Activated naive CD8-positive, alpha-beta T cell treated with anti-CD3 and anti-CD28 coated beads, Interleukin-2, amount 10 ng/mL, durations not matched to agents 7 days and 5 days (primary cell): ENCODE measurements around the gene FBLIM1. TPM values are rescaled to one million over a fixed set of nuclear protein-coding genes. Genes with fewer than 3 reads are reported as not detected.

Experiments
- ATAC-seq: fragments of 150-1000 bp; cut with Tn5 transposase; one replicate; pipeline ENCODE4 v1.10.0; 2021; ENCODE audit warnings: low read depth, moderate library complexity
- POLR2A ChIA-PET: fragments of 350-600 bp; sonication (Branson Sonifier 250); formaldehyde crosslinking; loops from one replicate; lab custom pipeline; 2021; ENCODE audit warnings: antibody characterized with exemption; lab: Charles Lee
- DNase-seq: peaks from one replicate; pipeline ENCODE4 v3.0.0; 2021
- H3K27ac Mint-ChIP-seq: one replicate; pipeline ENCODE4 v1.8.0; 2022; ENCODE audit warnings: mild to moderate bottlenecking, mixed read lengths
- H3K27me3 Mint-ChIP-seq: one replicate; pipeline ENCODE4 v1.8.0; 2022; ENCODE audit warnings: mild to moderate bottlenecking, moderate library complexity, mixed read lengths
- H3K36me3 Mint-ChIP-seq: one replicate; pipeline ENCODE4 v1.8.0; 2021; ENCODE audit warnings: mild to moderate bottlenecking, mixed read lengths
- H3K4me1 Mint-ChIP-seq: one replicate; pipeline ENCODE4 v1.8.0; 2021; ENCODE audit warnings: mixed read lengths
- H3K4me3 Mint-ChIP-seq: one replicate; pipeline ENCODE4 v1.8.0; 2022; ENCODE audit warnings: mild to moderate bottlenecking, moderate library complexity, mixed read lengths
- H3K9me3 Mint-ChIP-seq: one replicate; pipeline ENCODE4 v1.8.0; 2021; ENCODE audit warnings: mixed read lengths
- total RNA-seq, 2 experiments: library from RNA; stranded (reverse); gene quantifications; one replicate each; pipeline ENCODE4 v1.2.3, GENCODE V29; 2021

FBLIM1 gene
- total RNA-seq, 2 experiments from 2014 or later = 0.26 TPM; not detected in 1

DNA sequence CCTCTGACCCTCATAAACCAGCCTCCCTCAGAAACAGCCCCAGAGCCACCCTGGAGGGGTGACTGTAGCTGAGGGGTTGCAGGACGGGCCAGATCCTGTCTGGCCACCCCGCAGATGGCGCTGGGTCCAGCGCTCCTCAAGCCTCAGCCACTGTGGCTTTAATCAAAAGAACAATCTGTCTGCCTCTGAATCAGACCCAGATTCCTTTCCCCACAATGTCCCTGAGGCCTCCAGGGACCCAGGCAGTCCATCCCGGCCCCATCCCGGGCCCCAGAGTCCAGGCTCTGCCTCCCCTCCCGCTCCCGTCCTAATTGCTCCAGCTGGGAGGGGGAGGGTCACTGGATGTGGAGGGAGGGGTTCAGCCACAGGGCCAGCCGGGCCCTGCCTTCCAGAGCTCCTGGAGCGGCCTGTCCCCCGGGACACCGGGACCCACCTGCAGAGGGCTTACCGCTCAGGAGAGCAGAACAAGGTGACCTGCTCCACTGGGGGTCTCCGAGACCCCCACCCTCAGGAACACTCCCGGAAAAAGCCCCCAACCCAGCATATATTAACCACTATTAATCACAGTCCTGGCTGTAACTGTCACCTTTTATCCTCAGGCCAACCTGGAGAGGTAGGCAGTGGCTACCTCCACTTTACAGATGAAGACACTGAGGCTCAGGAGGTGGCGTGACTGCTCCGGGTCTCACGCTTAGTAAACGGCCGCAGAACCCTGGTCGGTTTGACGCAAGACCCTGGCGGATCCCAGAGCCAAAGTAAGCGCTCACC is 836 bp upstream of the FBLIM1 start:
- H3K36me3 Mint-ChIP-seq = no peaks in the 10 kb centered on the region
- no peak overlapping the region for H3K27ac Mint-ChIP-seq
- peaks cover 61% of the 10 kb centered on the region for H3K27me3 Mint-ChIP-seq
- H3K4me3 Mint-ChIP-seq = peak overlapping the region; percentile 47
- POLR2A ChIA-PET = no interaction called here
- H3K4me1 Mint-ChIP-seq = peaks cover 7% of the 10 kb centered on the region
- no peaks in the 10 kb centered on the region for H3K9me3 Mint-ChIP-seq
- no peak for DNase-seq
- ATAC-seq = no peak

- Mint-ChIP-seq H3K4me1 (peaks cover 7% of the 10 kb centered on the region), H3K36me3 (no peaks in the 10 kb centered on the region), H3K4me3 (no peak overlapping the region), H3K9me3 (no peaks in the 10 kb centered on the region), H3K27me3 (peaks cover 60% of the 10 kb centered on the region), H3K27ac (no peak overlapping the region)
- DNase-seq = peak; percentile 47
- peak; percentile 21 for ATAC-seq
- POLR2A ChIA-PET = no interaction called here
These were observed 512 bp downstream of the FBLIM1 start for GRCh38 chr1:15758953-15759661.

- peaks cover 7% of the 10 kb centered on the region for H3K4me1 Mint-ChIP-seq
- peaks cover 53% of the 10 kb centered on the region for H3K27me3 Mint-ChIP-seq
- no peak for ATAC-seq
- no peak for DNase-seq
- H3K4me3 Mint-ChIP-seq = no peak overlapping the region
- H3K27ac Mint-ChIP-seq = no peak overlapping the region
- POLR2A ChIA-PET = interaction anchor here (0.7 kb wide), 1 partner anchor 51 kb away, joined by 3 read pairs; no protein-coding TSS in a partner anchor
- no peaks in the 10 kb centered on the region for H3K36me3 Mint-ChIP-seq
- H3K9me3 Mint-ChIP-seq = no peaks in the 10 kb centered on the region
These were observed 2.1 kb downstream of the FBLIM1 start for GRCh38 chr1:15760520-15761211.

DNA sequence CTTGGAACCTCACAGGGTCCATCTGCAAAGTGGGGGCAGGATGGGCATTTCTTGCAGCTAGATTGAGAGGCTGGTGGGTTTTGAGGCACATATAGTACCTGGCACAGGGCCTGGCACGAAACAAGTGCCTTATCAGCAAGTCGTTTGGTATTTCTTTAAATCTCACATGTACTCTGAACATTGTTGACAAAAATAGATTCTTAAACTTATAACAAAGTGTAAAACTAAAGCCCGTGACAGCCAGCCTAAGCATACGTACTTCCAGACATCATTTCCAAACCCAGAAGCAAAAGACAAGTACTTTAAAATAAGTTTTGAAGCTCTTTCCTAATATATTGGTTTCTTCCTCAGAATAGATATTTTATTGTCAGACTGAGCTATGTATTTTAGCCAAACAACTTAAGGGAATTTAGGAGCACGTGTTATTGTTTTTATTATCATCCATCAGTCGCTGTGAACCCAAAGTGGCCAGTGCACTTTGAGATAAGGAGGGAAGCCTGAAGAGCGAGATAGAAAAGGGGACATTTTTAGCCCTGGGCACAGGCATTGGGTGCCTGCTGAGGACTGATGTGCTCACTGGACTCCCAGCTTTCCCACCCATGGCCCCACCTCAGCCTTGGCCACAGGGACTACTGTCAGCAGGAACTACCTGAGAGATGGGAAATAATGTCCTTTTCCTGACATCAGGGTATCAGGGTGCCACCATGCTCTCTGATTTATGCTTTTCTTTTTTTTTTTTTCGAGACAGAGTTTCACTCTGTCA is 3.0 kb downstream of the FBLIM1 start:
- POLR2A ChIA-PET = no interaction called here
- no peak overlapping the region for H3K27ac Mint-ChIP-seq
- no peaks in the 10 kb centered on the region for H3K36me3 Mint-ChIP-seq
- peaks cover 2% of the 10 kb centered on the region for H3K4me1 Mint-ChIP-seq
- no peak overlapping the region for H3K4me3 Mint-ChIP-seq
- no peaks in the 10 kb centered on the region for H3K9me3 Mint-ChIP-seq
- H3K27me3 Mint-ChIP-seq = peaks cover 47% of the 10 kb centered on the region
- no peak for DNase-seq
- ATAC-seq = no peak

DNA sequence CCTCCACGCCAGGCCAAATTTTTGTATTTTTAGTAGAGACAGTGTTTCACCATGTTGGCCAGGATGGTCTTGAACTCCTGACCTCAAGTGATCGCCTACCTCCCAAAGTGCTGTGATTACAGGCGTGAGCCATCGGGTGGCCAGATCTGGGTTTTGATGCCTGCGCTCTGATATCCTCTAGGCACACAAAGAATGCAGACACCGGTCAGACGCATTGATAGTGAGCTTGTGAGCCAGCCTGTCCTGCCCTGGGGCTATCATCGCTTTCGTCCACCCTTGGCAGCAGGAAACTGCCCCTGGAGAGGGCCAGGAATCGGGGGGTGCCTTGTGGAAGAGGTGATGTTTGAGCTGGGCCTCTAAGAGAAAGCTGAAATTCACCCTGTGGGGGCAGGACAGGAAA is 4.0 kb downstream of the FBLIM1 start:
- no peak overlapping the region for H3K27ac Mint-ChIP-seq
- ATAC-seq = no peak

DNA sequence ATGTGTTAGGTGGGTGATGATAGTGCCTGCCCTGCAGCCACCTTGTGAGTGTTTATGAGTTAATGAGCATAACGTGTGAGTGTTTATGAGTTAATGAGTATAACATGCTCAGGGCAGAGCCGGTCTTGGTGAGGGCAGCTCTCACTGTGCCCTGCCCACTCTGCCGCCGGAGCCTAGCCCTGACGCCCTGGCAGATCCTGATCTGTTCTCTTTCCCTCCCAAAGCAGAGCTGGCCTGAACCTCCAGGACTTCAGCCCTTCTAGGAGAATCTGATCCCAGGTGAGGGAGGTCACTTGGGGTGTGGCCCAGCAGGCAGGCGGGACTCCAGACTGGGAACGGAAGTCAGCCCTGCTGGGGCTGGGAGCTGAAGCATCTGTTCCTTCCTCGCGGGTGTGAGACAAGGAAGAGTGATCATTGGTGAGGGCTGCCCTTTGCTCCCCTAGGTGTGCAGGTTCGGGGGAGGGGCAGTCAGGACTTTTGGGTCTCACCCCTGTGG is 5.7 kb downstream of the FBLIM1 start:
- Mint-ChIP-seq H3K4me3 (no peak overlapping the region), H3K27me3 (peaks cover 32% of the 10 kb centered on the region), H3K4me1 (no peaks in the 10 kb centered on the region), H3K9me3 (no peaks in the 10 kb centered on the region), H3K27ac (no peak overlapping the region), H3K36me3 (no peaks in the 10 kb centered on the region)
- POLR2A ChIA-PET = no interaction called here
- no peak for DNase-seq
- no peak for ATAC-seq

More for the DNA sequence above, 4.0 kb downstream of the FBLIM1 start:
- H3K4me1 Mint-ChIP-seq = peaks cover 2% of the 10 kb centered on the region
- POLR2A ChIA-PET = no interaction called here
- H3K27me3 Mint-ChIP-seq = peaks cover 38% of the 10 kb centered on the region
- no peaks in the 10 kb centered on the region for H3K9me3 Mint-ChIP-seq
- H3K4me3 Mint-ChIP-seq = no peak overlapping the region
- DNase-seq = no peak
- H3K36me3 Mint-ChIP-seq = no peaks in the 10 kb centered on the region

DNA sequence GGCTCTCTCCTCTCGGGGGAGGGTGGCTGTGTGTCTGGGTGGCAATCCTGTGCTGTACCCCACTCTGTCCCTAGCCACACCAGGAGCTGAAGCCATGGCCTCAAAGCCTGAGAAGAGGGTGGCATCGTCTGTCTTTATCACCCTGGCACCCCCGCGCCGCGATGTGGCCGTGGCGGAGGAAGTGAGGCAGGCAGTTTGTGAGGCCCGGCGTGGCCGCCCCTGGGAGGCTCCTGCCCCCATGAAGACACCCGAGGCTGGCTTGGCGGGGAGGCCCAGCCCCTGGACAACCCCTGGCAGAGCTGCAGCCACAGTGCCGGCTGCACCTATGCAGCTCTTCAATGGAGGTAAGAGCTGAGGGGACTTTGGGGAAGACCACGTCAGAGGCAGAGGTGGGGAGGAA is 6.3 kb downstream of the FBLIM1 start:
- DNase-seq = no peak
- Mint-ChIP-seq H3K36me3 (no peaks in the 10 kb centered on the region), H3K4me3 (no peak overlapping the region), H3K27ac (no peak overlapping the region), H3K4me1 (no peaks in the 10 kb centered on the region), H3K9me3 (no peaks in the 10 kb centered on the region), H3K27me3 (peaks cover 26% of the 10 kb centered on the region)
- POLR2A ChIA-PET = no interaction called here
- no peak for ATAC-seq

DNA sequence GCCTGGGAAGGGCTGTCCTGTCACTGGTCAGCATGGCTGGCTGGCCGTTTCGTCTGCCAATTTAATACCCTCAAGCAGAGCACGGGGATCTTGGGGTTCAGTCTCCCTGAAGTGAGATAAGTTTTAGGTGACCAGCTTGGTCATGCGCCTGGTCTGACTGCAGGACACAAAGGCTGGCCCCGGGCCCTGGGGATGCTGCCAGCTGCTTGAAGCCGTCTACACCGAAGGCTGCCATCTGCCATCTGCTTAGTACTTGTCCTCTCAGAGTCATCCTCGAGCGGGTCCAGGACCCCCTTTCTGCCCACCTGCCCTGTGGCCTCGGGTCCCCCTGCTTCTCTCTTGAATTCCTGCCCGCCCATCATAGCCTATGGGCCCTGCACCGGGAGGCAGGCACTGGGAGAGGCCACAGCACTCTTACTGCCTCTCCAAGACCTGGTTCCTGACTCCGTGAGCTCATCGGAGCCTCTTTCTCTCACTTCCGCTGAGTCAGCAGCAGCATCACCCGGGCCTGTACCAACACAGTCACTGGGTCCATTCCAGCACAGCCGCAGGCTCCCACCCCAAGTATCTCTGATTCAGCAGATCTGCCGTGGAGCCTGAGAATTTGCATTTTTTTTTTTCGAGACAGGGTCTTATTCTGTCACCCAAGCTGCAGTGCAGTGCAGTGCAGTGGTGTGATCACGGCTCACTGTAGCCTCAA is 7.0 kb downstream of the FBLIM1 start:
- ATAC-seq (no peak), DNase-seq (no peak)
- Mint-ChIP-seq H3K27ac (no peak overlapping the region), H3K4me1 (no peaks in the 10 kb centered on the region), H3K4me3 (no peak overlapping the region), H3K27me3 (peaks cover 19% of the 10 kb centered on the region), H3K9me3 (no peaks in the 10 kb centered on the region), H3K36me3 (no peaks in the 10 kb centered on the region)
- POLR2A ChIA-PET = no interaction called here

DNA sequence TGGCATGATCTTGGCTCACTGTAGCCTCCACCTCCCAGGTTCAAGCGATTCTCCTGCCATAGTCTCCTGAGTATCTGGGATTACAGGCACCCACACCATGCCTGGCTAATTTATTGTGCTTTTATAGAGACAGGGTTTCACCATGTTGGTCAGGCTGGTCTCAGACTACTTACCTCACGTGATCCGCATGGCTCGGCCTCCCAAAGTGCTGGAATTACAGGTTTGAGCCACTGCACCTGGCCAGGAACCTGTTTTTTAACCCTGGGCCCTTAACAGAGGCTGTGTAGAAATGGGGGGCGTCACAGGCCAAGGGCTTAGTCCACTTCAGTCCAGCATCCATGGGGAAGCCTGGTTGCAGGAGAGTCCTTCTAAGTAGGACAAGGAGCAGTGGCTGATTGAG is 9.3 kb downstream of the FBLIM1 start:
- POLR2A ChIA-PET = no interaction called here
- no peak overlapping the region for H3K27ac Mint-ChIP-seq
- no peak for ATAC-seq

DNA sequence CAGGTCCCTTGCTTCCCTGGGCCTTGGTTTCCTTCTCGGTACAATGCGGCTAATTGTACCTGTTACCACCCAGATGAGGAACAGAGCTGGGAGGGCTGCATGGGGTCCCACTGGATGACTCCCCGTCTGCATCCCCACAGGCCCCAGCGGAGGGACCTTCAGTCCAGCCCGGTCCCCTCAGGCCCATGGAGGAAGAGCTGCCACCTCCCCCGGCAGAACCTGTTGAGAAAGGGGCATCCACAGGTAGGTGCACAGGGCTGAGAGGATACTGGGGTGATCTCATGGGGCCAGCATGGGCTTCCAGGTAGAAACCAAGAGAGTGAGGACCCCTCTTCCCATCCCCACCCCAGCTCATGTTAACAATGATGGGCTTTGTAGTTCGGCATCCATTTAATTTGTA is 9.8 kb downstream of the FBLIM1 start:
- no peaks in the 10 kb centered on the region for H3K36me3 Mint-ChIP-seq
- POLR2A ChIA-PET = no interaction called here
- no peak for DNase-seq
- peaks cover 2% of the 10 kb centered on the region for H3K27me3 Mint-ChIP-seq
- ATAC-seq = no peak
- H3K4me1 Mint-ChIP-seq = no peaks in the 10 kb centered on the region
- H3K27ac Mint-ChIP-seq = no peak overlapping the region
- H3K4me3 Mint-ChIP-seq = no peak overlapping the region
- H3K9me3 Mint-ChIP-seq = no peaks in the 10 kb centered on the region

More for the DNA sequence above, 9.3 kb downstream of the FBLIM1 start:
- DNase-seq = no peak
- Mint-ChIP-seq H3K4me1 (no peaks in the 10 kb centered on the region), H3K9me3 (no peaks in the 10 kb centered on the region), H3K36me3 (no peaks in the 10 kb centered on the region), H3K27me3 (peaks cover 4% of the 10 kb centered on the region), H3K4me3 (no peak overlapping the region)

DNA sequence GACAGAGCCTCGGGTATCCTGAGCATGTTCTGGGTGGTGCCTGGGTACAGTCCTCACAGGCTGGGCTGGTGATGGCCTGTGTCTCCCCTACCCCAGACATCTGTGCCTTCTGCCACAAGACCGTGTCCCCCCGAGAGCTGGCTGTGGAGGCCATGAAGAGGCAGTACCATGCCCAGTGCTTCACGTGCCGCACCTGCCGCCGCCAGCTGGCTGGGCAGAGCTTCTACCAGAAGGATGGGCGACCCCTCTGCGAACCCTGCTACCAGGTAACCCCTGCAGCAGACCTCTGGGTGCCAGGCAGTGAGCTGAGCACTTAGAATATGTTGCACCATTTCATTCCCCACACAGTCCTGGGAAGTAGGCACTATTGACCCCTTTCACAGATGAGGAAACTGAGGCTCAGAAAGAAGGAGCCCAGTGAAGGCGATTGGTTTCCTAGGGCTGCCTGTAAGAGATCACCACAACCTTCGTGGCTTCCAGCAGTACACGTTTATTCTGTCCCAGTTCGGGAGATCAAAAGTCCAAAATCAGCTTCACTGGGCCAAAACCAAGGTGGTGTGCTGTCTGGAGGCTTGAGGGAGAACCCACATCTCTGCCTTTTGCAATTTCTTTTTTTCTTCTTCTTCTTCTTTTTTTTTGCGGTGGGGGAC is 11.8 kb downstream of the FBLIM1 start:
- no peak overlapping the region for H3K4me3 Mint-ChIP-seq

GRCh38 chr1:15771836-15772515 is 13.4 kb downstream of the FBLIM1 start:
- ATAC-seq (no peak), DNase-seq (no peak)
- Mint-ChIP-seq H3K27ac (no peak overlapping the region), H3K4me1 (no peaks in the 10 kb centered on the region), H3K36me3 (no peaks in the 10 kb centered on the region), H3K27me3 (peaks cover 2% of the 10 kb centered on the region), H3K9me3 (no peaks in the 10 kb centered on the region), H3K4me3 (no peak overlapping the region)
- POLR2A ChIA-PET = no interaction called here

More for the DNA sequence above, 11.8 kb downstream of the FBLIM1 start:
- Mint-ChIP-seq H3K4me1 (no peaks in the 10 kb centered on the region), H3K27ac (no peak overlapping the region), H3K9me3 (no peaks in the 10 kb centered on the region), H3K27me3 (peaks cover 2% of the 10 kb centered on the region), H3K36me3 (no peaks in the 10 kb centered on the region)
- no peak for ATAC-seq
- DNase-seq = no peak
- POLR2A ChIA-PET = no interaction called here
